HCT116 (cell line): Measurements from ENCODE around the gene SLC16A13. TPM values are rescaled to one million over a fixed set of nuclear protein-coding genes. Genes with fewer than 3 reads are reported as not detected.
"Not testable (repeated sequence)": the region's sequence is repeated elsewhere in the genome, so short reads cannot be mapped to it uniquely, and the experiment has no call there.

ENCODE experiments used
- ATAC-seq: fragments of 200-7000 bp; cut with Tn5 transposase; 2 replicates; pipeline ENCODE4 v1.9.1; 2020; ENCODE audit warnings: mild to moderate bottlenecking, moderate library complexity
- BruUV-seq: library from RNA; stranded (reverse); fragments of 400-500 nt; replicated peaks from 2 replicates; lab custom pipeline; 2021; lab: Mats Ljungman, UMichigan
- CTCF ChIA-PET: fragments of 300-600 bp; sonication (Branson Sonifier 250); formaldehyde crosslinking; loops from one replicate; lab custom pipeline; 2021; ENCODE audit warnings: antibody characterized with exemption; lab: Charles Lee
- POLR2A ChIA-PET: fragments of 300-600, 350-600 bp; sonication (Branson Sonifier 250); formaldehyde crosslinking; loops from one replicate; lab custom pipeline; 2021; ENCODE audit warnings: antibody characterized with exemption; lab: Charles Lee
- RAD21 ChIA-PET, 2 experiments: fragments of 300-600 bp; sonication (Branson Sonifier 250); formaldehyde crosslinking; loops; one replicate each; lab custom pipeline; 2023; ENCODE audit warnings: low total read pairs in 2 of 2; ENCODE audit not compliant: uncharacterized antibody in 2 of 2, unreplicated experiment in 2 of 2, low non-redundant PET in 1 of 2; lab: Charles Lee
- DNase-seq: peaks from one replicate; pipeline ENCODE4 v3.0.0-alpha.2; 2010; ENCODE audit warnings: low read depth, low spot score
- H2AFZ ChIP-seq: fragments of 200-600 bp; shearing (Covaris generic), sonication (generic); 2 replicates; pipeline ENCODE4 v1.6.1; 2017; ENCODE audit warnings: low read depth, mixed run types, mixed read lengths, antibody characterized with exemption, low read length; ENCODE audit not compliant: poor library complexity, severe bottlenecking
- H3K27ac ChIP-seq: 2 replicates; pipeline ENCODE4 v1.5.1; 2012; ENCODE audit warnings: low read depth, low read length
- H3K27me3 ChIP-seq: fragments of 200-600 bp; sonication (generic); 2 replicates; pipeline ENCODE4 v1.6.1; 2016; ENCODE audit warnings: mixed run types, low read length, mixed read lengths; ENCODE audit not compliant: insufficient read depth
- H3K36me3 ChIP-seq, 2 experiments: fragments of 200-500 bp in 1 of 2; fragments of 200-600 bp in 1 of 2; sonication (Bioruptor generic) in 1 of 2; sonication (generic) in 1 of 2; 2 replicates each; pipeline versions ENCODE4 v1.5.1 to v1.6.1; 2014 to 2016; ENCODE audit warnings: low read length in 2 of 2, inconsistent platforms in 1 of 2, mixed read lengths in 1 of 2, mixed run types in 1 of 2; ENCODE audit not compliant: insufficient read depth in 2 of 2, control insufficient read depth in 1 of 2
- H3K4me1 ChIP-seq, 2 experiments: fragments of 200-600 bp in 1 of 2; sonication (generic) in 1 of 2; 2 replicates each; pipeline versions ENCODE4 v1.5.1 to v1.6.1; 2012 to 2017; ENCODE audit warnings: low read length in 2 of 2, inconsistent platforms in 1 of 2, mild to moderate bottlenecking in 1 of 2, mixed read lengths in 1 of 2, mixed run types in 1 of 2, moderate library complexity in 1 of 2; ENCODE audit not compliant: insufficient read depth in 2 of 2, control insufficient read depth in 1 of 2
- H3K4me2 ChIP-seq: fragments of 200-600 bp; sonication (generic); 2 replicates; pipeline ENCODE4 v1.6.1; 2017; ENCODE audit warnings: mixed run types, low read length, mixed read lengths
- H3K4me3 ChIP-seq, 2 experiments: fragments of 200-600 bp in 1 of 2; sonication (generic) in 1 of 2; replicated peaks in 1 of 2; 2 replicates each; pipeline ENCODE4 v1.5.1; 2011 to 2016; ENCODE audit warnings: low read length in 2 of 2, control low read depth in 1 of 2, low read depth in 1 of 2, mild to moderate bottlenecking in 1 of 2, mixed read lengths in 1 of 2, mixed run types in 1 of 2
- H3K79me2 ChIP-seq: fragments of 200-600 bp; sonication (generic); 2 replicates; pipeline ENCODE4 v1.6.1; 2017; ENCODE audit warnings: mild to moderate bottlenecking, mixed run types, low read length, moderate library complexity, mixed read lengths; ENCODE audit not compliant: insufficient read depth
- H3K9ac ChIP-seq: fragments of 200-600 bp; sonication (generic); 2 replicates; pipeline ENCODE4 v1.6.1; 2016; ENCODE audit warnings: low read length, mixed read lengths
- H3K9me2 ChIP-seq: fragments of 200-600 bp; sonication (generic), shearing (Covaris generic); 2 replicates; pipeline ENCODE4 v1.6.1; 2017; ENCODE audit warnings: mixed run types, mild to moderate bottlenecking, moderate library complexity; ENCODE audit not compliant: insufficient read depth
- H3K9me3 ChIP-seq, 2 experiments: fragments of 200-500 bp in 1 of 2; fragments of 200-600 bp in 1 of 2; sonication (Bioruptor generic) in 1 of 2; sonication (generic) in 1 of 2; 2 replicates each; pipeline ENCODE4 v1.6.1; 2014 to 2017; ENCODE audit warnings: low read length in 2 of 2, mixed read lengths in 2 of 2, inconsistent platforms in 1 of 2, low read depth in 1 of 2, mild to moderate bottlenecking in 1 of 2, mixed run types in 1 of 2, moderate library complexity in 1 of 2; ENCODE audit not compliant: control insufficient read depth in 1 of 2, insufficient read depth in 1 of 2
- H4K20me1 ChIP-seq: fragments of 200-600 bp; sonication (generic), shearing (Covaris generic); 2 replicates; pipeline ENCODE4 v1.6.1; 2017; ENCODE audit warnings: mixed run types, mild to moderate bottlenecking, moderate library complexity; ENCODE audit not compliant: insufficient read depth
- EGR1 ChIP-seq: IDR thresholded peaks from 2 replicates; pipeline ENCODE4 v1.6.1; 2012; ENCODE audit warnings: low read depth
- EZH2 ChIP-seq: fragments of 200-600 bp; sonication (generic); IDR thresholded peaks from 2 replicates; pipeline ENCODE4 v1.6.1; 2017; ENCODE audit warnings: antibody characterized with exemption, mixed run types
- EZH2phosphoT487 ChIP-seq: fragments of 200-600 bp; IDR thresholded peaks from 2 replicates; pipeline ENCODE4 v1.6.1; 2018; ENCODE audit warnings: antibody characterized with exemption, borderline replicate concordance
- JUND ChIP-seq: IDR thresholded peaks from 2 replicates; pipeline ENCODE4 v1.6.1; 2012
- MAX ChIP-seq: IDR thresholded peaks from 2 replicates; pipeline ENCODE4 v1.6.1; 2012
- POLR2AphosphoS5 ChIP-seq: IDR thresholded peaks from 2 replicates; pipeline ENCODE4 v1.6.1; 2011; ENCODE audit warnings: mild to moderate bottlenecking, low read depth, low read length, moderate library complexity
- TCF7L2 ChIP-seq: IDR thresholded peaks from 2 replicates; pipeline ENCODE4 v1.7.0; 2011; ENCODE audit warnings: borderline replicate concordance, inconsistent platforms; ENCODE audit not compliant: insufficient read depth, insufficient read length; ENCODE audit errors: extremely low read depth
- YY1 ChIP-seq: IDR thresholded peaks from 2 replicates; pipeline ENCODE4 v1.6.1; 2011; ENCODE audit warnings: low read length, low read depth, moderate library complexity, mild to moderate bottlenecking; ENCODE audit not compliant: insufficient replicate concordance; ENCODE audit errors: extremely low read depth
- ZNF274 ChIP-seq: fragments of 200-500 bp; sonication (Bioruptor generic); IDR thresholded peaks from 2 replicates; pipeline ENCODE4 v1.6.1; 2014; ENCODE audit warnings: mild to moderate bottlenecking, low read depth, low read length, inconsistent platforms
- intact Hi-C: fragments of 100-400 bp; cut with micrococcal nuclease; formaldehyde crosslinking; loops from 2 replicates; pipeline ENCODE4 v1.10.0; 2022
- total RNA-seq: library from RNA; stranded (reverse); gene quantifications from one replicate; pipeline ENCODE4 v1.2.1, GENCODE V29; 2021; ENCODE audit not compliant: unreplicated experiment

Gene SLC16A13
- total RNA-seq, 1 experiment from 2014 or later = 6.8 TPM

GRCh38 chr17:7046127-7046724, 10.4 kb downstream of the SLC16A13 start (continued):
- TF ChIP-seq ZNF274 = no peak
- no peak for TF ChIP-seq EGR1
- peak; percentile 48; the same call in 1 of the 2 replicates for TF ChIP-seq MAX
- peak; percentile 42; the same call in 1 of the 2 replicates for TF ChIP-seq POLR2AphosphoS5
- no peak for TF ChIP-seq EZH2phosphoT487
- TF ChIP-seq YY1 = peak; percentile 38
- TF ChIP-seq JUND = no peak
- no peak for TF ChIP-seq EZH2

- DNase-seq = peak; percentile 54
- RAD21 ChIA-PET = interaction anchor here (0.5 to 2.3 kb wide), 11 partner anchors 11 to 250 kb away, joined by 3 to 16 read pairs (median 5); no protein-coding TSS in a partner anchor
- peak overlapping the region; percentile 46 for H3K27ac ChIP-seq
These were observed 11.0 kb downstream of the SLC16A13 start for GRCh38 chr17:7046725-7047397.

More at GRCh38 chr17:7046725-7047397, 11.0 kb downstream of the SLC16A13 start:
- H4K20me1 ChIP-seq, H3K27me3 ChIP-seq, H3K36me3 ChIP-seq, BruUV-seq, H3K79me2 ChIP-seq, H3K9me3 ChIP-seq, H3K9me2 ChIP-seq: not testable (repeated sequence)
- intact Hi-C loops = loop anchor here (1.0 to 5.0 kb wide), 6 partner anchors 89 to 640 kb away; partner anchors contain the start of genes KCTD11, TP53 and WRAP53
- ChIA-PET CTCF (interaction anchor here (0.9 to 5.4 kb wide), 19 partner anchors 7 to 1010 kb away, joined by 3 to 53 read pairs (median 7); partner anchors contain the start of genes ASGR1 and SLC16A13), POLR2A (interaction anchor here (1.0 to 2.1 kb wide), 5 partner anchors 11 to 176 kb away, joined by 3 to 9 read pairs (median 8); partner anchors contain the start of gene SLC16A13)
- H3K4me2 ChIP-seq = peak overlapping the region; percentile 95
- ATAC-seq = peak; percentile 49
- H3K9ac ChIP-seq = peak overlapping the region; percentile 48
- peaks cover 31 to 49% of the 10 kb centered on the region in 2 experiments for H3K4me1 ChIP-seq
- peak; percentile 81 for TF ChIP-seq TCF7L2
- H3K4me3 ChIP-seq = peak overlapping the region; percentile 49 to 65
- peak overlapping the region; percentile 97 for H2AFZ ChIP-seq
